SJSA1 (cell line): ENCODE measurements around the gene DUSP8. TPM values are rescaled to one million over a fixed set of nuclear protein-coding genes. Genes with fewer than 3 reads are reported as not detected.
A peak's percentile ranks its signal among the peaks of the same experiment; 100 is the strongest.
"Not testable (repeated sequence)": the region's sequence is repeated elsewhere in the genome, so short reads cannot be mapped to it uniquely, and the experiment has no call there.

Source experiments
- DNase-seq, 2 experiments: peaks; one replicate each; pipeline ENCODE4 v3.0.0-alpha.2; 2015 to 2020; ENCODE audit warnings: low spot score in 2 of 2, low read depth in 1 of 2
- H3K27ac ChIP-seq: fragments of 250-450 bp; sonication (Bioruptor Pico); 2 replicates; pipeline ENCODE4 v1.5.1; 2020; ENCODE audit warnings: mild to moderate bottlenecking, moderate library complexity
- H3K27me3 ChIP-seq: fragments of 250-450 bp; sonication (Bioruptor Pico); replicated peaks from 2 replicates; pipeline ENCODE4 v1.5.1; 2020; ENCODE audit warnings: mild to moderate bottlenecking, moderate library complexity
- H3K36me3 ChIP-seq: fragments of 250-450 bp; sonication (Bioruptor Pico); 2 replicates; pipeline ENCODE4 v1.5.1; 2020; ENCODE audit warnings: mild to moderate bottlenecking
- H3K4me1 ChIP-seq: fragments of 250-450 bp; sonication (Bioruptor Pico); replicated peaks from 2 replicates; pipeline ENCODE4 v1.6.1; 2021; ENCODE audit warnings: mild to moderate bottlenecking
- H3K4me3 ChIP-seq: fragments of 250-450 bp; sonication (Bioruptor Pico); 2 replicates; pipeline ENCODE4 v1.5.1; 2020; ENCODE audit warnings: mild to moderate bottlenecking
- H3K9me3 ChIP-seq: fragments of 250-450 bp; sonication (Bioruptor Pico); replicated peaks from 2 replicates; pipeline ENCODE4 v1.5.1; 2020; ENCODE audit warnings: mild to moderate bottlenecking
- total RNA-seq: library from RNA; depleted of rRNA; stranded (reverse); fragments of >200 nt; shearing (Covaris generic); gene quantifications from 2 replicates; pipeline ENCODE4 v1.2.3, GENCODE V29; 2014

Gene DUSP8
- total RNA-seq, 1 experiment from 2014 or later, result 0.82 TPM

GRCh38 chr11:1520209-1520662 is 51.8 kb downstream of the DUSP8 start:
- no peak for DNase-seq
- no peaks in the 10 kb centered on the region for H3K9me3 ChIP-seq
- H3K27ac ChIP-seq, result no peak overlapping the region
- H3K27me3 ChIP-seq, result no peaks in the 10 kb centered on the region
- no peaks in the 10 kb centered on the region for H3K4me1 ChIP-seq
- H3K4me3 ChIP-seq, result no peak overlapping the region
- H3K36me3 ChIP-seq, result no peaks in the 10 kb centered on the region

GRCh38 chr11:1519028-1520010 is 52.8 kb downstream of the DUSP8 start:
- H3K9me3 ChIP-seq, result no peaks in the 10 kb centered on the region
- no peaks in the 10 kb centered on the region for H3K27me3 ChIP-seq
- H3K27ac ChIP-seq, result no peak overlapping the region
- DNase-seq, result no peak
- H3K4me1 ChIP-seq, result no peaks in the 10 kb centered on the region
- H3K36me3 ChIP-seq, result no peaks in the 10 kb centered on the region
- H3K4me3 ChIP-seq, result no peak overlapping the region

GRCh38 chr11:1518301-1518700 is 53.8 kb downstream of the DUSP8 start:
- DNase-seq, result no peak
- Histone ChIP-seq H3K27ac (no peak overlapping the region), H3K9me3 (no peaks in the 10 kb centered on the region), H3K4me1 (no peaks in the 10 kb centered on the region), H3K36me3 (no peaks in the 10 kb centered on the region), H3K27me3 (no peaks in the 10 kb centered on the region), H3K4me3 (no peak overlapping the region)

- no peak overlapping the region for H3K27ac ChIP-seq
- H3K27me3 ChIP-seq, result no peaks in the 10 kb centered on the region
- H3K4me3 ChIP-seq, result no peak overlapping the region
- no peaks in the 10 kb centered on the region for H3K9me3 ChIP-seq
- no peaks in the 10 kb centered on the region for H3K4me1 ChIP-seq
- no peak for DNase-seq
- no peaks in the 10 kb centered on the region for H3K36me3 ChIP-seq
Observed at GRCh38 chr11:1517117-1518005, 54.7 kb downstream of the DUSP8 start.

GRCh38 chr11:1516273-1517067 is 55.6 kb downstream of the DUSP8 start:
- no peak overlapping the region for H3K4me3 ChIP-seq
- no peaks in the 10 kb centered on the region for H3K27me3 ChIP-seq
- H3K27ac ChIP-seq, result no peak overlapping the region
- H3K9me3 ChIP-seq, result no peaks in the 10 kb centered on the region
- no peaks in the 10 kb centered on the region for H3K36me3 ChIP-seq
- no peaks in the 10 kb centered on the region for H3K4me1 ChIP-seq
- no peak for DNase-seq

- no peaks in the 10 kb centered on the region for H3K27me3 ChIP-seq
- H3K36me3 ChIP-seq, result no peaks in the 10 kb centered on the region
- H3K4me1 ChIP-seq, result no peaks in the 10 kb centered on the region
- no peak overlapping the region for H3K4me3 ChIP-seq
- peak; percentile 34 to 62 for DNase-seq
- no peak overlapping the region for H3K27ac ChIP-seq
- no peaks in the 10 kb centered on the region for H3K9me3 ChIP-seq
Observed at GRCh38 chr11:1515082-1516060, 56.7 kb downstream of the DUSP8 start.

GRCh38 chr11:1514336-1515061 is 57.6 kb downstream of the DUSP8 start:
- Histone ChIP-seq H3K27ac (no peak overlapping the region), H3K36me3 (no peaks in the 10 kb centered on the region), H3K27me3 (no peaks in the 10 kb centered on the region), H3K4me3 (no peak overlapping the region), H3K4me1 (no peaks in the 10 kb centered on the region), H3K9me3 (no peaks in the 10 kb centered on the region)
- no peak for DNase-seq

- H3K9me3 ChIP-seq, result no peaks in the 10 kb centered on the region
- H3K27me3 ChIP-seq, result no peaks in the 10 kb centered on the region
- DNase-seq, result no peak
Observed at GRCh38 chr11:1513326-1514296, 58.5 kb downstream of the DUSP8 start.

GRCh38 chr11:1512531-1513258 is 59.4 kb downstream of the DUSP8 start:
- H3K36me3 ChIP-seq, H3K4me3 ChIP-seq, H3K27me3 ChIP-seq, H3K9me3 ChIP-seq, DNase-seq, H3K27ac ChIP-seq, H3K4me1 ChIP-seq: not testable (repeated sequence)

More at GRCh38 chr11:1513326-1514296, 58.5 kb downstream of the DUSP8 start:
- no peaks in the 10 kb centered on the region for H3K36me3 ChIP-seq
- H3K27ac ChIP-seq, result no peak overlapping the region
- H3K4me1 ChIP-seq, result no peaks in the 10 kb centered on the region
- no peak overlapping the region for H3K4me3 ChIP-seq

- Histone ChIP-seq H3K4me1 (no peaks in the 10 kb centered on the region), H3K4me3 (no peak overlapping the region), H3K36me3 (no peaks in the 10 kb centered on the region), H3K9me3 (no peaks in the 10 kb centered on the region), H3K27me3 (no peaks in the 10 kb centered on the region), H3K27ac (no peak overlapping the region)
- DNase-seq, result no peak
Observed at GRCh38 chr11:1511937-1512496, 60.1 kb downstream of the DUSP8 start.
